ENCODE measurements around the gene SCNM1. TPM values are rescaled to one million over a fixed set of nuclear protein-coding genes. Genes with fewer than 3 reads are reported as not detected.
A peak's percentile ranks its signal among the peaks of the same experiment; 100 is the strongest.

Gene SCNM1
- total RNA-seq, 1 experiment from 2014 or later: 53.6 TPM

- CTCF ChIA-PET: interaction anchor here (0.6 to 6.9 kb wide), 2 partner anchors 59 to 184 kb away, joined by 4 to 69 read pairs; partner anchors contain the start of gene CERS2
- no peaks in the 10 kb centered on the region for H3K27me3 Mint-ChIP-seq (ENCODE audit: insufficient read depth, unreplicated experiment)
- H3K36me3 Mint-ChIP-seq (ENCODE audit: insufficient read depth, unreplicated experiment): no peaks in the 10 kb centered on the region
- intact Hi-C loops (cut with micrococcal nuclease; ENCODE audit: unreplicated experiment): loop anchor here (5.0 kb wide), 1 partner anchor 136 kb away; no protein-coding TSS in a partner anchor
- no peaks in the 10 kb centered on the region for H3K27me3 ChIP-seq (replicated peaks; ENCODE audit: control insufficient read depth, insufficient read depth, low read length)
- DNase-seq: no peak
- no peaks in the 10 kb centered on the region for H3K36me3 ChIP-seq (ENCODE audit: control insufficient read depth, insufficient read depth, low read length)
- BruUV-seq (replicated peaks): no TSS peak
- no peaks in the 10 kb centered on the region for H3K4me1 ChIP-seq
- no peaks in the 10 kb centered on the region for H3K4me1 Mint-ChIP-seq (ENCODE audit: low read depth, unreplicated experiment)
- POLR2A ChIA-PET: no interaction called here
- no peak overlapping the region for H3K4me3 Mint-ChIP-seq (ENCODE audit: unreplicated experiment)
- H3K27ac Mint-ChIP-seq (ENCODE audit: unreplicated experiment): no peak overlapping the region
- no peak overlapping the region for H3K4me3 ChIP-seq (ENCODE audit: low read depth, low read length)
- H3K9me3 ChIP-seq: no peaks in the 10 kb centered on the region
- no peaks in the 10 kb centered on the region for H3K9me3 Mint-ChIP-seq (ENCODE audit: unreplicated experiment)
- TF ChIP-seq CTCF (IDR thresholded peaks at IDR 0.05; ENCODE audit: insufficient read depth in 1 of 2, low read depth in 1 of 2, low read length in 1 of 2, severe bottlenecking in 1 of 2, unreplicated experiment in 1 of 2): no peak
Measured at GRCh38 chr1:151158751-151159251, 7.1 kb upstream of the SCNM1 start.

- Histone ChIP-seq H3K9me3 (no peaks in the 10 kb centered on the region), H3K4me3 (ENCODE audit: low read depth, low read length) (no peak overlapping the region), H3K36me3 (ENCODE audit: control insufficient read depth, insufficient read depth, low read length) (no peaks in the 10 kb centered on the region), H3K4me1 (no peaks in the 10 kb centered on the region), H3K27me3 (replicated peaks; ENCODE audit: control insufficient read depth, insufficient read depth, low read length) (no peaks in the 10 kb centered on the region)
- no peaks in the 10 kb centered on the region for H3K36me3 Mint-ChIP-seq (ENCODE audit: insufficient read depth, unreplicated experiment)
- H3K4me1 Mint-ChIP-seq (ENCODE audit: low read depth, unreplicated experiment): no peaks in the 10 kb centered on the region
- H3K4me3 Mint-ChIP-seq (ENCODE audit: unreplicated experiment): no peak overlapping the region
- BruUV-seq (replicated peaks): no TSS peak
- no peak for DNase-seq
- H3K27ac Mint-ChIP-seq (ENCODE audit: unreplicated experiment): no peak overlapping the region
- H3K9me3 Mint-ChIP-seq (ENCODE audit: unreplicated experiment): no peaks in the 10 kb centered on the region
- ChIA-PET CTCF (interaction anchor here (0.6 to 6.9 kb wide), 2 partner anchors 60 to 185 kb away, joined by 4 to 69 read pairs; partner anchors contain the start of gene CERS2), POLR2A (no interaction called here)
- TF ChIP-seq CTCF (IDR thresholded peaks at IDR 0.05; ENCODE audit: insufficient read depth in 1 of 2, low read depth in 1 of 2, low read length in 1 of 2, severe bottlenecking in 1 of 2, unreplicated experiment in 1 of 2): no peak
- no peaks in the 10 kb centered on the region for H3K27me3 Mint-ChIP-seq (ENCODE audit: insufficient read depth, unreplicated experiment)
- intact Hi-C loops (cut with micrococcal nuclease; ENCODE audit: unreplicated experiment): loop anchor here (5.0 kb wide), 1 partner anchor 137 kb away; no protein-coding TSS in a partner anchor
Measured at GRCh38 chr1:151159373-151159772, 6.6 kb upstream of the SCNM1 start.

GRCh38 chr1:151164732-151165280, 1.1 kb upstream of the SCNM1 start:
- H3K27me3 ChIP-seq (replicated peaks; ENCODE audit: control insufficient read depth, insufficient read depth, low read length): no peaks in the 10 kb centered on the region
- Mint-ChIP-seq H3K27ac (ENCODE audit: unreplicated experiment) (peak overlapping the region; percentile 96), H3K27me3 (ENCODE audit: insufficient read depth, unreplicated experiment) (no peaks in the 10 kb centered on the region), H3K36me3 (ENCODE audit: insufficient read depth, unreplicated experiment) (peaks cover 44% of the 10 kb centered on the region), H3K9me3 (ENCODE audit: unreplicated experiment) (no peaks in the 10 kb centered on the region), H3K4me3 (ENCODE audit: unreplicated experiment) (peak overlapping the region; percentile 96), H3K4me1 (ENCODE audit: low read depth, unreplicated experiment) (peaks cover 9% of the 10 kb centered on the region)
- intact Hi-C loops (cut with micrococcal nuclease; ENCODE audit: unreplicated experiment): no loop called here
- peaks cover 1% of the 10 kb centered on the region; the same call in 1 of the 2 replicates for H3K36me3 ChIP-seq (ENCODE audit: control insufficient read depth, insufficient read depth, low read length)
- CTCF ChIA-PET: interaction anchor here (0.6 to 2.2 kb wide), 2 partner anchors 20 to 65 kb away, joined by 3 to 13 read pairs; no protein-coding TSS in a partner anchor
- POLR2A ChIA-PET: interaction anchor here (0.5 kb wide), 1 partner anchor 36 kb away, joined by 8 read pairs; no protein-coding TSS in a partner anchor
- no peaks in the 10 kb centered on the region for H3K9me3 ChIP-seq
- BruUV-seq (replicated peaks): no TSS peak
- H3K4me3 ChIP-seq (ENCODE audit: low read depth, low read length): peak overlapping the region; percentile 35
- no peak for DNase-seq
- no peaks in the 10 kb centered on the region for H3K4me1 ChIP-seq
- TF ChIP-seq CTCF (IDR thresholded peaks at IDR 0.05; ENCODE audit: insufficient read depth in 1 of 2, low read depth in 1 of 2, low read length in 1 of 2, severe bottlenecking in 1 of 2, unreplicated experiment in 1 of 2): no peak
